ENCODE data around the gene KRTCAP2.
"Not testable (repeated sequence)": the region's sequence is repeated elsewhere in the genome, so short reads cannot be mapped to it uniquely, and the experiment has no call there.

KRTCAP2 gene

DNA sequence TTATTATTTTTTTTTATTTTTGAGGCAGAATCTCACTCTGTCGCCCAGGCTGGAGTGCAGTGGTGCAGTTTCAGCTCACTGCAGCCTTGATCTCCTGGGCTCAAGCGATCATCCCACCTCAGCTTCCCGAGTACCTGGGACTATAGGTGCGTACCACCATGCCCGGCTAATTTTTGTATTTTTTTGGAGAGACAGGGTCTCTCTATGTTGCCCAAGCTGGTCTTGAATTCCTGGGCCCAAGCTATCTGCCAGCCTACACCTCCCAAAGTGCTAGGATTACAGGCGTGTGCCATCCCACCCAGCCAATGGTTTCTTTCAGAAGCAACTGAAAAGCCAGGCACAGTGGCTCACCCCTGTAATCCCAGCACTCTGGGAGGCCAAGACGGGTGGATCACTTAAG is 2.3 kb downstream of the KRTCAP2 start:
- DNase-seq (ENCODE audit: insufficient read length, low spot score) = no peak
- no peak for FAIRE-seq

DNA sequence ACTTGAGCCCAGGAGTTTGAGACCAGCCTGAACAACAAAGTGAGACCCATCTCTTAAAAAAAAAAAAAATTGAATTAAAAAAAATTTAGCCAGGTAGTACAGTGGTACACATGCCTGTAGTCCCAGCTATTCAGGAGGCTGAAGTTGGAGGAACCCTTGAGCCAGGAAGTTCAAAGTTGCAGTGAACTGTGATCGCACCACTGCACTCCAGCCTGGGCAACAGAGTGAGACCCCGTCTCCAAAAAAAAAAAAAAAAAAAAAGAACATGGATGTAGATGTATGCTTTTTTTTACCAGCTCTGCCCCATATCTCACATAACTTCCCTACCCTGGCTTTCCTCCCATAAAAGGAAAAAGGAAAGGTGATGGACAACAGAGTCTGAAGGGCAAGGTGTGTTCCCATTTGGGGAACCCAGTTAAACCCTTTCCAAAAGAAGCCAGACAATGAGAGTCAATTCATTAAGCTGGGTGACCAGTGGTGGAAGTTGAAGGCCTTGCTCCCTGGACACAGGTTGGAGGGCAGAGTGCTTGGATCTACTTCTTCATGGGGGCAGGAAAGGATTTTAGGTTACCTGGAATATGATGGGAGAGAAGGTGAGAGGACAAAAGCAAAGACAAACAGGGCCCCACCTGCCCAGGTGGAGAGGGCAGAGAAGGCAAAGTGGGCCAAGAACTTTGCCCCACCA is 2.9 kb downstream of the KRTCAP2 start:
- DNase-seq (ENCODE audit: insufficient read length, low spot score) (no peak), FAIRE-seq (no peak)

DNA sequence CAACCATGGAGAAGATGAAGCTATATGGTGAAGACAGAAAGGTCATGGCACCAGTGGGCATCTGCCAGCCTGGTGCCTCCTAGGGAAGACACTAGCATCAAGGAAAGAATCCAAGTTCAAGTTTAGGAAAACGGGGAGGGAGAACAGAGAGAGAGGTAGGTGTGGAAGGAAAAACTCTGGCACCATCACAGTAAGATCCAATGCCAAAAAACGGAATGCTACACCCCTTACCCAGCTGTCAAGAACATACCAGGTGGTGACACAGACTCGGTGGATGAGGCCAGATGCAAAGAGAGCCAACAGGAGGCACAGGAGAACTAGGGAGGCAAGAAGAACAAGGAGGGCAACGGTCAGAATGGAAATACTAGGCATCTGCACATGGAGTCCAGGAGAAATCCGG is 3.6 kb downstream of the KRTCAP2 start:
- FAIRE-seq = no peak

DNA sequence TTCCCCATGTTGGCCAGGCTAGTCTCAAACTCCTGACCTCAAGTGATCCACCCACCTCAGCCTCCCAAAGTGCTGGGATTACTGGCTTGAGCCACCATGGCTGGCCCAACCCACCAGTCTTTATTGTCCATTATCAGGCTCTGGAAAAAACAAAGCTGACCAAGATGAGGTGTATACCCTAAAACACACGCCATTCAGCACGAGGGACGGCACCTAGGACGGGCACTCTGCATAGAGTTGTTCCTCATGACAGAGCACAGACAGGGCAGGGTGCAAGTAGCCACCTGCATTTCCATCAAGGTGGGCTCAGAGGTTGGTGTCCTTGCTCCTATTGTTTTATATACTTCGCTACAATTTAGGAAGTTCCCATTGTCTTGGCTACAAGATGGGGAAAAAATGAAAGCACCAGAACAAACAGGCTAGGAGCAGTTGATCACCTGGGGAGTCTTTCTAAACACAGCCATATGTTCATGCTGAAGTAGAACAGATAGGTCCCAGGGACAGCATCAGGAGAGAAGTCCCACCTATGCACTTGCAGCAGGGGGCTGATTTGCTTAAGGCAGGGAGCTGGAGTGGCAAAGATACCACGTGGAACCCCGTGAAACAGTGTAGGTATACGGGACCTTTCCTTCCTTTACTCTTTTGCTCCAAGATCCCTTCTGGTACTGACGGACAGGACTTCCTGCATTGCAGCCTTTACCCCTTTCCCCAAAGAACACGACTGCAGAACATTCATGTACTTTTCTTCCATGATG is 4.5 kb downstream of the KRTCAP2 start:
- no peak for DNase-seq (ENCODE audit: insufficient read length, low spot score)

More for the DNA sequence above, 3.6 kb downstream of the KRTCAP2 start:
- DNase-seq (ENCODE audit: insufficient read length, low spot score) = no peak

DNA sequence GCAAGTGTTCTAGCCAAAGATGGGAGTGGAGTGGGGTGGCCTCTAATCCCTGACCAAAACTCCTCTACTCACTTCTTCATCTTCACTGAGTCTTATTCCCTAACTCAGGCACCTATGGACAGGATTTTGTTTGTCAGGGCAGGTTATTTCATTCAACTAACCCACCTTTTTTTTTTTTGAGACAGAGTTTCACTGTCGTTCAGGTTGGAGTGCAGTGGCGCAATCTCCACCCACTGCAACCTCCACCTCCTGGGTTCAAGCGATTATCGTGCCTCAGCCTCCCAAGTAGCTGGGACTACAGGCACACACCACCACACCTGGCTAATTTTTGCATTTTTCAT is 5.0 kb downstream of the KRTCAP2 start:
- not testable (repeated sequence) for FAIRE-seq; DNase-seq (ENCODE audit: insufficient read length, low spot score)

More for the DNA sequence above, 4.5 kb downstream of the KRTCAP2 start:
- no peak for FAIRE-seq

DNA sequence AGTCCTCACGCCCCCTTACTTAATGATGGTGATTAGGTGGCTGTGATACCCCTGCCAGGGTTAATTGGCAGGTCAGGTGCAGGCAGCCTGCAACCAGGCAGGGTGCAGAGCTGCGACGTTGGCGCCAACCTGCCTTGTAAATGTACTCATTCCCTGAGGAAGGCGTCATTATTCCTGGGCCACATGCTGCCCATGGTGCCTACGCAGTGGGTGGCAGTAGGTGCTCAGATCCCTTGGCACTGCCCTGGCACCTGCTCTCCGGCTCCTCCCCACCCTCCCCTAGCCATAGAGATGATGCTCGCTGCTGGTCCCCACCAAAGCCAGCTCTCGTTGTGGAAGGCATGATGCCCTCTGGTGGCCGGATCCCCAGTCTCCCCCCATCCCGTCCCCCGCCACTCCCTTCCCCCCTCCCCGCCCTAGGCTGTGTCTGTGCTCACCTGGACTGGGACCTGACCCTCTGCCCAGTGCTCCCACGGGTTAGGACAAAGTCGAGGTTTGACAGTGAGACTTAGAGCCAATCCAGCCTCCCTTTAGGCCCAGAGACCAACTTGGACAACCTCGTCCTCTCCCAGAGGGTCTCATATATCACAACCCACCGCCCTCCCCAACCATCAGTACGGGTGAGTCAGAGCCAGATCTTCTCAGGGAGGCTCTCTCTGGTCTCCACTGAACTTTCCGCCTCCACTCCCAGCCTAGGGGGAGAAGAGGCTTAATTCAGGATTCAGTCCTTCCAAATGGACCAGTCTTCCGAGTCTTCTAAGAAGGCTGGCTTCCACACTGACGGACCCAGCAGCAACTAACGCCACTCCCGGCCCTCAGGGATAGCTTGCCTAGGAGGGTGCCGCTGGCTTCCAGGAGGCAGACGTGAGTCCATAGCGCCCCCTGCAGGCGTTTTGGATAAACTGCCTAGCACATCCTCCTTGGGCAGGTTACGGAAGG is 5.7 kb downstream of the KRTCAP2 start:
- peak; percentile 90 for FAIRE-seq
- DNase-seq (ENCODE audit: insufficient read length, low spot score) = no peak

DNA sequence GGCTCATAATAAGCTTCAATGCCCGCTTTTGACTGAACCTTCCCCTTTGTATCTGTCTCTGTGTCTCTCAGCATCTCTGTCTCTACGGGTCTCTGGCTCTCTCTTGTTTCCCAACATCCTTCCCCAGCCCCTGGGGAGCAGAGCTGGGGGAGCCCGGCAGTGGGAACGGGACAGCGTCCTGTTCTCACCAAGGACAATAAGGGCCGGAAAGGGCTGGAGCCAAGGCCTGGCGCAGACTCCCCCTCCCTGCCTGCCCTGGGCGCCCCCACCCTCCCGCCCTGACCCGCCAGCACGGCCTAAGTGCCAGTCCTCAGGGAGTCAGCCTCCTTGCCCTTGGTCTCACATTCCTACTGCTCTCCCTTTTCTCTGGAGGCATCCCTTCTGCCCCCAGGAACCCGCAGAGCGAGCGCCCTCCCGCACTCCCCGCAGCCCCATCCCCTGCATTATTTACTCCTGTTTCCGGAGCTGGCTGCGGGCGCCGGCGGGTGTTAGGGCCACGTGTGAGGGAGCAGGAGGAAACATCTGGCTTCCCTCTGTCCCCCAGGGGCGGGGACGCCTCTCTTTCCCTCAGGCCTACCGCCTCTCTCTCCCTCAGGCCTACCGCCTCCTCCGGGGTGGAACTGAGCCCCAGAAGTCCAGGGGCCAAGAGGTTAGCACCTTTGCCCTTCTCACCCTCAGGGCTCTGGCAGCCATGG is 6.5 kb downstream of the KRTCAP2 start:
- no peak for FAIRE-seq
- no peak for DNase-seq (ENCODE audit: insufficient read length, low spot score)

DNA sequence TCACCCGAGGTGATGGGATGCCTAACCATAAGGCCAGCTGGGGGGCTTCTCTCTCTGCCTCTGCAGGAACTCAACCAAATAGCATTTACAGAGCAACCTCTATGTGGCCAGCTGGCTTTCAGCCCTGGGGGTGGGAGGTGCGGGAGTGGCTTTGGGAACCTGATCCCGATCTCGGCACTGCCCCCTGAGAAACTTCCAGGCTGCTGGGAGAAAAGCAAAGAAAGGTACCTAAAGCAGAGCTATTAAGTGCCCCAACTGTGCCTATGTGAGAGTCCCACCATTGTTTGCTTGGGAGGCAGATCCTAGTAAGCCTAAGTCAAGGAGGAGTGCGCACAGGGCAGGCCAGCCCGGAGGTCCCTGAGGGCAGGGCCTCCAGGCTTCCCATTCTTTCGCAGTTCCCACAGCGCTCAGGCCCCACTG is 7.0 kb downstream of the KRTCAP2 start:
- DNase-seq (ENCODE audit: insufficient read length, low spot score) = no peak

DNA sequence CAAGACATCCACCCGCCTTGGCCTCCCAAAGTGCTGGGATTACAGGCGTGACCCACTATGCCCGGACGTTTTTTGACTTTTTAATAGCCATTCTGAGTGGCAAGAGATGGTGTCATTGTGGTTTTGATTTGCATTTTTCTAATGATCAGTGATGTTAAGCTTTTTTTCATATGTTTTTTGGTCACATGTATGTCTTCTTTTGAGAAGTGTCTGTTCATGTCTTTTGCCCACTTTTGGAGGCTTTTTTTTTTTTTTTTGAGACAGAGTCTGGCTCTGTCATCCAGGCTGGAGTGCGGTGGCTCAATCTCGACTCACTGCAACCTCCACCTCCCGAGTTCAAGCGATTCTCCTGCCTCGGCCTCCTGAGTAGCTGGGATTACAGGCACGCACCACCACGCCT is 8.5 kb downstream of the KRTCAP2 start:
- DNase-seq (ENCODE audit: insufficient read length, low spot score); FAIRE-seq: not testable (repeated sequence)

More for the DNA sequence above, 7.0 kb downstream of the KRTCAP2 start:
- FAIRE-seq = no peak

DNA sequence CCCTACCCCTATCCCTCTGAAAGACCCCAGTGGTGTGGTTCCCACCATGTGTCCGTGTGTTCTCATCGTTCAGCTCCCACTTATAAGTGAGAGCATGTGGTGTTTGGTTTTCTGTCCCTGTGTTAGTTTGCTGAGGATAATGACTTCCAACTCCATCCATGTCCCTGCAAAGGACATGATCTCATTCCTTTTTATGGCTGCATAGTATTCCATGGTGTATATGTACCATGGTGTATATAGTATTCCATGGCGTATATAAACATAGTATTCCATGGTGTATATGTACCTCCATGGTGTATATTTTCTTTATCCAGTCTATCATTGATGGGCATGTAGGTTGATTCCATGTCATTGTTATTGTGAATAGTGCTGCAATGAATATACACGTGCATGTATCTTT is 9.3 kb downstream of the KRTCAP2 start:
- FAIRE-seq; DNase-seq (ENCODE audit: insufficient read length, low spot score): not testable (repeated sequence)

DNA sequence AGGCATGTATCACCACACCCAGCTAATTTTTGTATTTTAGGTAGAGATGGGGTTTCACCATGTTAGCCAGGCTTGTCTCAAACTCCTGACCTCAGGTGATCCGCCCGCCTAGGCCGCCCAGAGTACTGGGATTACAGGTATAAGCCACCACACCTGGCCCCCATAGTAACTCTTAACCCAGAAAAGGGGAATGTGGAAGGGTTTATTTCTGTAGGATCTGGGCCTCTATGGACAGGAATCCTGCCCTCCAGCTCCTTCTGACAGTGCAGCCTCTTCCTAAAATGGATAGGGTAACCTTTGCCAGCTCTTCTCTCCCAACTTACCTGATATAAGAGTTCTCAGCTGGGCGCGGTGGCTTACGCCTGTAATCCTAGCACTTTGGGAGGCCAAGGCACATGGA is 10.5 kb downstream of the KRTCAP2 start:
- DNase-seq (ENCODE audit: insufficient read length, low spot score); FAIRE-seq: not testable (repeated sequence)

DNA sequence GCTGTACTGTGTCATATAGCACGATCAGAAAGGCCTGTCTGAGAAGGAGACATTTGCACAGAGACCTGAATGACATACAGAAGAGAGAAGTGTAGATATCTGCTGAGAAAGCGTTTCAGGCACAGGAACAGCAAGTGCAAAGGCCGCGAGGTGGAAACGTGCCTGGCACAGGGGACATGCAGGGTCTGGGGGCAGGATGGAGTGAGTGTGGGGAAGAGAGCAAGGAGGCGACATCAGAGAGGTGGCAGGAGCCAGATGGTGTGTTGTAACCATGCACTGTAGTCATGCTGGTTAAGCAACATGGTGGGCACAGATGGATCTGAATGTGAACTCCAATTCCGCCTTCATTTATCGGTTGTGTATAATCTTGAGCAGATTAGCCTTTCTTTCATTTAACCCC is 13.0 kb downstream of the KRTCAP2 start:
- FAIRE-seq = no peak
- DNase-seq (ENCODE audit: insufficient read length, low spot score) = no peak

DNA sequence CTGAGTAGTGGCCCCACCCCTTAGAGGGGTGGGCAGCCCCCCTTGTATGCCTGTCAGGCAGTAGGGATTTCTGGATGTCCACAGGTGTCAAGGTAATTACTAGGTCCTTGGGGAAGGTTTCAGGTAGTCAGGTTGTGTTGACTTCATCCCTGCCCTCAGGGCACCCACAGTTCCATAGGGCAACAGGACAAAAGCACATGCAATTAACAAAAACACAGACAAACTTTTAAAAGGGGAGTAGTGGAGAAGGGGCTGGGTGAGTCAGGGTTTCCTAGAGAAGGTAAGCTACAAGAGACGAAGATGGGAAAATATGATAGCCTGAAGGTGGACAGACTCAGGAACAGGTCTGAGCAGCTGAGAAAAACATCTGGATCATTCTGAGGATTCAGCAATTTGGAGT is 14.1 kb downstream of the KRTCAP2 start:
- no peak for DNase-seq (ENCODE audit: insufficient read length, low spot score)
- FAIRE-seq = no peak

DNA sequence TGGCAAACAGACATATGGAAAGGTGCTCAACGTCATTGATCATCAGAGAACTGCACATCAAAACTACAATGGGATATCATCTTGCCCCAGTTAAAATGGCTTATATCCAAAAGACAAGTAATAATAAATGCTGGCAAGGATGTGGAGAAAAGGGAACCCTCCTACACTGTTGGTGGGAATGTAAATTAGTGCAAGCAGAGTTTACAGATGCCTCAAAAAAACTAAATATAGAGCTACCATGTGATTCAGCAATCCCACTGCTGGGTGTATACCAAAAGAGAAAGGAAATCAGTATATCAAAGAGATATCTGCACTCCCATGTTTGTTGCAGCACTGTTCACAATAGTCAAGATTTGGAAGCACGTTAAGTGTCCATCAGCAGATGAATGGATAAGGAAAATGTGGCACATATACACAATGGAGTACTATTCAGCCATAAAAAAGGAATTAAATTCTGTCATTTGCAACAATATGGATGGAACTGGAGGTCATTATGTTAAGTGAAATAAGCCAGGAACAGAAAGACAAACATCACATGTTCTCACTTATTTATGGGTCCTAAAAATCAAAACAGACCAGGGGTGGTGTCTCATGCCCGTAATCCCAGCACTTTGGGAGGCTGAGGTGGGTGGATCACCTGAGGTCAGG is 17.0 kb downstream of the KRTCAP2 start:
- not testable (repeated sequence) for DNase-seq (ENCODE audit: insufficient read length, low spot score); FAIRE-seq

DNA sequence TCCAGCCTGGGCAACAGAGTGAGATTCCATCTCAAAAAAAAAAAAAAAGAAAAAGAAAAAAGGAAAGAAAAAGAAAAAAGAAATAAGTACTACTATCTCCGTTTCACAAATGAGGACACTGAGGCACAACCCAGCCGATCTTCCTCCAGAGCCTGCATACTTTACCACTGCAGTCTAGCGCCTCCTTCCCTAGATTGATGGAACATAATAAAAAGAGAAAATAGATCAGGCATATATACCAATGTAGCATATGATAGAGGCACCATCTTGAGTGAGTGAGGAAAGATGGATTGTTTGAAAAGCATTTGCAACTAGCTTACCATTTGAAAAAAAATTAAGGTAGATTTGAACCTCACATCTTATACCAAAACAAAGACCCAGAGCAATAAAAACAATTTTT is 27.6 kb downstream of the KRTCAP2 start:
- FAIRE-seq (no peak), DNase-seq (ENCODE audit: insufficient read length, low spot score) (no peak)

DNA sequence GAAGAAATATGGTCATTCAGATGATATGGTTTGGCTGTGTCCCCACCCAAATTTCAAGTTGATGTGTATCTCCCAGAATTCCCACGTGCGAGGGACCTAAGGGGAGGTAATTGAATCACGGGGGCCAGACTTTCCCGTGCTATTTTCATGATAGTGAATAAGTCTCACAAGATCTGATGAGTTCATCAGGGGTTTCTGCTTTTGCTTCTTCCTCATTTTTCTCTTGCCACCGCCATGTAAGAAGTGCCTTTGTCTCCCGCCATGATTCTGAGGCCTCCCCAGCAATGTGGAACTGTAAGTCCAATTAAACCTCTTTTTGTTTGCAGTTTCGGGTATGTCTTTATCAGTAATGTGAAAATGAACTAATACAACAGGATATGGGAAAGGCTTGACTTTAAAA is 31.4 kb downstream of the KRTCAP2 start:
- DNase-seq (ENCODE audit: insufficient read length, low spot score) (no peak), FAIRE-seq (no peak)

DNA sequence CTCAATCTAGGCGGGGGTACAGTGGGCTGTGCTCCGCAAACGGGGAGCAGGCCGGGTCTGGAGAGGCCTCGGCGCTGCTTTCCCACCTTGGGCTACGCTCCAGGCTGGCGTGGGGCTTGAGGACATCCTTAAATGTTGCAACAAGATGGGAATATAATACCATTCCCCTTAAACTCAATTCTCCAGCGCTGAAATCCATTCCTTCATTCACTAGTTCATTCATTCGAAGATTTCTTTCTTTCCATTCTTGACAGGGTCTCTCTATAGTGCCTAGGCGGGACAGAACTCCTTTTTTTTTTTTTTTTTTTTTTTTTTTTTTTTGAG is 32.5 kb downstream of the KRTCAP2 start:
- DNase-seq (ENCODE audit: insufficient read length, low spot score) (no peak), FAIRE-seq (peak; percentile 33)

DNA sequence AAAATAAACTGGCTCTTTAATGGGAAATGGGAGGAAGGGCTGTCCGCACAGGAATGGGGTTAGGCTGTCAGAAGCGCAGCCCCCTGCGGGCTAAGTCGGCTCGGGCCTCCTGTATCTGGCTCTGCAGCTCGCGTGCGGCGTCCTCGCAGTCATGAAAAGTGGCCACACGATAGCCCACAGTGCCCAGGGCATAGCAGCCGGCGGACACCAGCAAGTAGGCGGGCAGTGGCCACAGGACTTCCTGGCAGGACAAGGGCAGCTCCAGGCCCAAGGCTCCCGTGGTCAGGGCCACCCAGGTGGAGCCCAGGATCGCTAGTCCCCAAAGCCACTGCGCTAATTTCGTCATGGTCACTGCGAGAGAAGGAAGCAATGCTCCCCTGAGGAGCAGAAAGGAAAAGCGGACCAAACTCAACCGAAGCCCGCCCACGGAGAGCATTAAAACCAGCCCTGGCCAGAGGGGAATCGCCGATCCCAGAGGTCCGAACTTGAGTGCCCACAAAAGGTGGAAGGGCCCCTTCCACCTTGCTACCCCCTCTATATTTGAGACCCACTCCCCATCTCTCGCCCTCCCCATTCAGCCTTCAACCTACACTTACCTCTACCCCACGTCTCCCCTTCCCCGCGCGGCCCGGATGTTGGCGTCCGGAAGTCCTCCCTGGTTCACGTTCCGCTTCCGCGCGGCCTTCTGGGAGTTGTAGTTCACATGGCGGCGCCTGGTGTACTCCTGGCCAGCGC is 33.0 kb downstream of the KRTCAP2 start, which contains the start of gene DPM3:
Gene DPM3, minus strand, starts transcription at position 637 of the 735 bp plus-strand sequence. Its CDS starts 291 bp downstream, at position 346.
- DNase-seq (ENCODE audit: insufficient read length, low spot score) = peak; percentile 82
- peak; percentile 80 for FAIRE-seq
